ENCODE results near the gene FAH.
"Not testable (repeated sequence)": the region's sequence is repeated elsewhere in the genome, so short reads cannot be mapped to it uniquely, and the experiment has no call there.

FAH gene

DNA sequence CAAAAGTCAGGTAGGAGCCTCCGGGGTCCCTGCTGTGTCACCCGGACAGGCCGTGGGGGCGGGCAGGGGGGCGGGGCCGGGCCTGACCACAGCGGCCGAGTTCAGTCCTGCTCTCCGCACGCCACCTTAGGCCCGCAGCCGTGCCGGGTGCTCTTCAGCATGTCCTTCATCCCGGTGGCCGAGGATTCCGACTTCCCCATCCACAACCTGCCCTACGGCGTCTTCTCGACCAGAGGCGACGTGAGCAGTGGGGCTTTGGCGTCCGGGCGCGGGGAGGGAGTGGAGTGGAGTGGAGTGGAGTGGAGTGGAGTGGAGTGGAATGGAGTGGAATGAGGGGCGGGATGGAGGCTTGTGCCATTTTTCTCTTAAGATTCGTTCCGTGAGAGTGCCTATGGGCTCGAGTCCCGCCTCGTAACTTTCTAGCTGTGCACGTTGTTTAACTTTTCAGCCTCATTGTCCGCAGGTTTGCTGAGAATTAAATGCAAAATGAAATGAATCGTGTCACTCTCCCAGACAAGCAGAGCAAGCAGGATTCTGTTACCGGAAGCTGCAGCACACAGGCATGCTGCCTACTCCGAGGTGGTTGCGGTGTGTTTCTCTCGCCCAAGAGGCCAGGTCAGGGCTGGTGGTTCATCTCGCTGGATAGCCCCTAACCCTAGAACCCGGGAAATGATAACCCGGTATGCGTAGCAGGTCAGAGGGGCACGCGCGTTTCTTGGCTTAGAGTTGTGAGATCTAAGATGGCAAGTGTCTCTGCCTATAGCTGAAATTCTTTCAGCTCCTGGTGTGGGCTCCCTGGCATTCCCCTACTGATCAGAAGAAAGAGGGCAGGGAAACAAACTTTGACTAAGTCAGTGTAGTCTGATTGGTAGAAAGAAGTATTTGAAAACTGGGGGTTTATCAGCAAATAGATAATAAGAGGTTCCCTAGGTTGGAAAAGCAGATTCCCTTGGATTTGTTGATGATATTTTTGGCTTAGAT is at the start of gene FAH:
TSS of gene FAH (plus strand) at position 104 of the 981 bp plus-strand sequence. CDS start at position 160, 56 bp downstream.
- no peak for DNase-seq

DNA sequence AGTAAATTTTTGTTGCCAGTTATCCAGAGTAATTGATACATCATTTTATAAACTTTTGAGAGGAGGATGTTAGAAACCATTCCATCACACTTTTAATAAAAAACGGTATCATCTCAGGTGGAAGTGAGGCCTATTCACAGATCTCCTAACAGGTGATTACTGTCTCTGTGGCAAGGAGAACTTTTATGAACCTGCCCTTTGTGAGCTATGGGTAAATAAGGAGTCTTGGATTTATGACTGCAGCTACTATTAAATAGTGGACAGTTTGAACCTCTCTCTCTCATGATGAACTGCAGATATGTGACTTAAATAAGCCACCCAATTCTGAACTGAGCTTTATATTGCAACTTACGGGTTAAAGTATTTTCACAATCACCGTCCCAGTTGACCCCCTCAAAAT is 47.6 kb upstream of the FAH start:
- no peak for DNase-seq

- DNase-seq, result no peak
Observed at GRCh38 chr15:80105595-80105994, 47.2 kb upstream of the FAH start.

GRCh38 chr15:80106051-80106450 is 46.7 kb upstream of the FAH start:
- DNase-seq, result no peak

DNA sequence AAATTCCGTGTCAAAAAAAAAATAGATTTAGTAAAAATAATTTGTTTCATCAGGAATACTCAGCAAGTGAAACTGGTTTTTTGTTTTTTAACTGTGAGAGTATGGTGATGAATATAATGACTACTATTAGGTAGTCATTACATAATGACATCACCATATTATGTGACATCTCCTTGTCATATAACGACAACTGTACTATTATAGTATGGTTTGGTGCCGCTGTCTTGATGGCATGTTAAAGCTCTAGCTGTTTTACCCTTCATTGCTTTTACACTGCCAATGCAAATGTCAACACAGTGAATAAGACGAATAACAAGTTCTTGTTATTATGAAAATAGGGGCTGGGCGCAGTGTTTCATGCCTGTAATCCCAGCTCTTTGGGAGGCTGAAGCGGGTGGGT is 45.6 kb upstream of the FAH start:
- DNase-seq, result no peak

DNA sequence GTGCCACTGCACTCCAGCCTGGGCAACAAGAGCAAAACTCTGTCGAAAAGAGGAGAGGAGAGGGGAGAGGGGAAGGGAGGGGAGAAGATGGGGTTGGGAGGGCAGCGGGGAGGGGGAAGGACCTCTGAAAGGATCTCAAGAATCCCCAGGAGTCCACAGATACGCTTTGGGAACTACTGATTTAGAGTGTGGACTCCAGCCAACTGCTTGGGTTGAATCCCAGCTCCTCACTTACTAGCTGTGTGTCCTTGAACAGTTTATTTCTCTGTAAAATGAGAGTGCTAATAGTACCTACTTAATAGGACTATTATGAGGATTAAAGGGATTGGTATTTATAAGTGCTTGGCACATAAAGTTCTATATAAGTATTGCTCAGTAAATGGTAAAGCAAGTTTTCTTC is 45.0 kb upstream of the FAH start:
- no peak for DNase-seq

- no peak for DNase-seq
Observed at GRCh38 chr15:80109388-80109787, 43.4 kb upstream of the FAH start.

GRCh38 chr15:80110920-80111319 is 41.9 kb upstream of the FAH start:
- no peak for DNase-seq

GRCh38 chr15:80114114-80114513 is 38.7 kb upstream of the FAH start:
- DNase-seq, result no peak

DNA sequence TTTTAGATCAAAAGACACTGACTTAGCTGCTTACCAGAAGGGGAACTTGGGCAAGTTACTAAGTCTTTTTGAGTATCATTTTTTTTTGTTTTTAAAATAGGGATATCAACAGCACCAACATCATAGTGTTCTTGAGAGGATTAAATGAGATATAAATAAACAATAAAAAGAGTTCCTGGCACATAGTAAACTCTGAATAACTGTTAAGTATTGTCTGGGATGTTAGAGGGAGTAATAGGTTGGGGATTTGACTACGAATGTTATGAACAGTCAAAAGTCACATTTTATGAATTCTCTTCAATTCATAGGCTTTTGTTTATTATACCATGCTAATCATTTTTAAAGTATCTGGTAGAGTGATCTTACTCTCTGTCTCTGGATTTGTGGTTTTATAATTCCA is 37.8 kb upstream of the FAH start:
- no peak for DNase-seq

DNA sequence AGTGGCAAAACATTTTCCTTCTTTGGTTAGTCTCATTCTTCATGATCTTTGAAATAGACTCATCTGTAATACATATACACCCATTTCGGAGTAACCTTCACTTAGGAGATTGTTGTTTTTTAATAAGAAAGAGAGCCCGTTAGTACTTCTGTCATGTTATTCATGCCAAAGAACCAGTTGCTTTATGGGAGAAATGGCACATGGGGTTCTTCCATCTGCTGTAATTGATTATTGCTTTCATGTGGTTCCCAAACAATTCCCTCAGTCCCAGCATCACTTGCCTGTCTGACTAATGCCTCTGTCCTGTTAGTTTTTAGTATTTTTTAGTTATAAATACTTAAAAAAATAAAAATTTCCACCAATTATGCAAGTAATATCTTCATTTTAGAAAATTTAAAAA is 33.8 kb upstream of the FAH start:
- no peak for DNase-seq

GRCh38 chr15:80120636-80121035 is 32.2 kb upstream of the FAH start:
- DNase-seq, result no peak

GRCh38 chr15:80121546-80121945 is 31.3 kb upstream of the FAH start:
- DNase-seq, result no peak

DNA sequence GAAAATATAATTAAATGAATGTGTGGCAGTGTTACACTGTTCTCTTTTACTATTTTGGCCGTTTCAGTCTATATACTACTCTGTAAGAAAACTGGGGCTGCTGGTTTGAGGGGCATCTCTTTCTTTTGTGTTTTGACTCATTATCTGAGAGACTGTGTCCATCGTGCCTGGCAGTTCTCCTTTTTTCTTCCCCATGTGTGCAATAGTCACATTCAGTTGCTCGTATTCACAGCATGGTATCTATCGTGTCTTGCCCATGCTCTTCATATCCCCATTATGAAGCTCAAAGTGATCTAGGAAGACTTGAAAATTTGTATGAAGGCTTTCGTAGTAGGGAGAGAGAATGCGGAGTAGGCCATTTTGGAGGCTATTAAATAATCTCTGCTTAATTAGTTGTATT is 29.8 kb upstream of the FAH start:
- DNase-seq, result no peak

DNA sequence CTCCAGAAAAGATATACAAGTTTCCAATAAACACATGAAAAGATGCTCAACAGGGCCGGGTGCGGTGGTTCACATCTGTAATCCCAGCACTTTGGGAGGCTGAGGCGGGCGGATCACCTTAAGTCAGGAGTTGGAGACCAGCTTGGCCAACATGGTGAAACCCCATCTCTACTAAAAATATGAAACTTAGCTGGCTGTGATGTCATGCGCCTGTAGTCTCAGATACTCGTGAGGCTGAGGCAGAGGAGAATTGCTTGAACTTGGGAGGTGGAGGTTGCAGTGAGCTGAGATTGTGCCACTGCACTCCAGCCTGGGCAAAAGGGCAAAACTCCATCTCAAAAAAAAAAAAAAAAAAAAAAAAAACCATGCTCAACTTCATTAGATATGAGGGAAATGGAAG is 25.5 kb upstream of the FAH start:
- DNase-seq, result not testable (repeated sequence)

- no peak for DNase-seq
Observed at GRCh38 chr15:80127911-80128310, 24.9 kb upstream of the FAH start.

DNA sequence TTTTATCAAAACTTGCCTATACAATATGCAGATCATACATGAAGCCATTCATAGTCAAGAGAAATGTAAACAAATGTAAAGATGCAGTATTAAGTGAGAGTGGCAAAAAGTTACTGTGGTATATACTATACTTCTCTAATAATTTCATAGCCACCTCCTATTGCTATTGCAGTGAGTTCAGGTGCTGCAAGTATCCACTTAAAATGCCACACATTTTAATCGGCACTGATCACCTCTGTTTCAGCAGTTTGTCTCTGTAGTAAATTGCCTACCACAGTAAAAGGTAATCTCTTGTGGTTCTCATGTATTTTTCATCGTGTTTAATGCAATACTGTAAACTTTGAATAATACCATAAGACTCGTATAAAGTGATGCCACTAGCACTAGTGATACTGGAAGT is 20.4 kb upstream of the FAH start:
- no peak for DNase-seq

DNA sequence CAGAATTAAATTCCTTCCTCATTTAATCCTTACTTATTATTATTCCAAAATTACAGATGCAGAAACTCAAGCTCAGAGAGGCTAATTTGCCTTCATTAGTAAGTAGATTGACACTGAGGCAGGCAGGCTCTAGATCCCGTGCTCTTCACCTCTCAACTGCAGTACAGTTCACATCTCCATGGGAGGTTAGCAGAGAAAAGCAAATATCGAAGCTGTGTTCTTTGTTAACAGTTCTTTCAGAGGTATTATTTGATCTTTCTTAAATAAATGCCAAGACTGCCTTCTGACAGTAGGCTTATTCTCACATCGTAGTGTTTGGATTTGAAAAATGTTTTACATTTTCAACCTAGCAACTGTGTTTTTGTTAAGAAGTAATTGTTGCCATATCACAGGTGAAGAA is 15.9 kb upstream of the FAH start:
- DNase-seq, result no peak

- DNase-seq, result no peak
Observed at GRCh38 chr15:80138961-80139360, 13.8 kb upstream of the FAH start.

- no peak for DNase-seq
Observed at GRCh38 chr15:80140909-80141308, 11.9 kb upstream of the FAH start.

DNA sequence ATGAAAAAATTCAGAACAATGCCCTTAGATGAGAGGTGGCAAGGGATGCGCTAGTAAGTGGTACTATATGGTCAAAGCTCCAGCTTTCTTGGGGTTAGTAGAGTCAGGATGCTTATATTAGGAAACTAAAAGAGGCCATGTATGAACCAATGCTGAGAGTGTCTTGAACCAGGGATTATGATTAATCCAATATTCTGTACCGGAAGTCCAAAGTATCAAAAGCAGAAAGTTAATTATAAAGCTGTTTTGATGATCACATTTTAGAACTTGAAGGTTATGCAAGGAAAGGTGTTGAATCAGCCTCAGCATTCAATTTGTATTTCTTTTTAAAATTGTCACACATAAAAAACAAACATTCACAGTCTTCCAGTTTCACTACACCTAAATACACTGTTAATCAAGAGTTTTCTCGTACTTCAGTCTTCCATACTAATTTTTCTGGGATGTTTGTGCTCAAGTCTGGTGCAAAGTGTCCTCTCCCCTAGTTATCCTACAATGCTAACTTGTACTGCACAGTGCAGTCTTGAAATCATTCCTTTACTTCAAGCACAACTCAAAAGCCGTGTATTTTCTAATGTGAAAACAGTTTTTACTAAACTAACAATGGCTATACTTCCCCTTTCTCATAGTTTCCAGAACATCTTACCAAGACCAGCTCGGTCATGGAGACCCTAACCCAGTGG is 10.7 kb upstream of the FAH start:
- no peak for DNase-seq

DNA sequence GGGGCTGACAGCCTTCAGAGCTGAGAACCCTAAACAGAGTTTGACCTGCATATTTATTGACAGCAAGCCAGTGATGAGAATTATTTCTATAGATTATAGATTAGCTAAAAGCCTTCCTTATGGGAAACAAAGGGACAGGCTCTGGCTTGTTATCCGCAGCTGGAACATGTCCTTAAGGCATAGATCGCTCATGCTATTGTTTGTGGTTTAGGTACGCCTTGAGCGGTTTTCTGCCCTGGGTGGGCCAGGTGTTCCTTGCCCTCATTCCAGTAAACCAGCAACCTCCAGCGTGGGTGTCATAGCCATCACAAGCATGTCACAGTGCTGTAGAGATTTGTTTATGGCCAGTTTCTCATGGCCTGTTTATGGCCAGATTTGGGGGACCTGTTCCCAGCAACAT is 10.2 kb upstream of the FAH start:
- DNase-seq, result no peak

- DNase-seq, result no peak
Observed at GRCh38 chr15:80151148-80151547, 1.7 kb upstream of the FAH start.

DNA sequence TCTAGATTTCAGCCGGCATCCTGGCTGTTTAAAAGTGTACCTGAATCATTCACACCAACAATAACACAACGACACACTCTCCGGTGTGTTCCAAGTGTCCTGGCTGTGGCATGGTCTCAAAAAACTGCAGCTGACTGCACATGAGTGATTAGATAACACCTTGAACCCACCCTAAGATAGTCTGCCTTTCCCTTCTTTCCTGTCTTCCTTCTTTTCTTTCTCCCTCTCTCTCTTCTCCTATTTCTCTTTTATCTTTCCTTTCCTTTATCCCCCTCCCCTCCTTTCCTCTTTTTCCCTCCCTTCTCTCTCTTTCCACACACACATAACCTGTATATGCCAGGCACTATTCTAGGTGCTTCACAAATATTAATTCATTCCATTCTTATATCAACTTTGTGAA is 1.2 kb upstream of the FAH start:
- no peak for DNase-seq
